ENCODE data around the gene IVD. TPM values are rescaled to one million over a fixed set of nuclear protein-coding genes. Genes with fewer than 3 reads are reported as not detected.

Gene IVD
- polyA plus RNA-seq, 1 donor from 2014 or later: 28.6 TPM

- H3K36me3 ChIP-seq (ENCODE audit: insufficient read depth, low read length): no peaks in the 10 kb centered on the region
- H3K79me2 ChIP-seq (replicated peaks; ENCODE audit: insufficient read depth, low read length): peaks cover 15% of the 10 kb centered on the region
- no peaks in the 10 kb centered on the region for H3K27me3 ChIP-seq (ENCODE audit: insufficient read depth, low read depth, low read length)
- H3K4me2 ChIP-seq (ENCODE audit: low read length): no peak overlapping the region
- H4K20me1 ChIP-seq (ENCODE audit: insufficient read depth): no peaks in the 10 kb centered on the region
- H3K9me3 ChIP-seq (ENCODE audit: low read length): no peaks in the 10 kb centered on the region
- no peak overlapping the region for H3K9ac ChIP-seq (ENCODE audit: low read length)
- H3K9me2 ChIP-seq (ENCODE audit: insufficient read depth, low read length): no peaks in the 10 kb centered on the region
- H3K27ac ChIP-seq (ENCODE audit: low read length): no peak overlapping the region
- H3K4me3 ChIP-seq (ENCODE audit: low read length): no peak overlapping the region
- TF ChIP-seq EP300 (conservative IDR thresholded peaks at IDR 0.05; ENCODE audit: poor library complexity, severe bottlenecking) (no peak), TAF1 (IDR thresholded peaks at IDR 0.05; ENCODE audit: low read depth) (no peak), REST (IDR thresholded peaks at IDR 0.05; ENCODE audit: borderline replicate concordance) (no peak), SMC3 (conservative IDR thresholded peaks at IDR 0.05; ENCODE audit: poor library complexity) (no peak), CTCF (IDR thresholded peaks at IDR 0.05; ENCODE audit: poor library complexity, severe bottlenecking) (no peak), MXI1 (conservative IDR thresholded peaks at IDR 0.05; ENCODE audit: poor library complexity, severe bottlenecking) (no peak), POLR2AphosphoS5 (IDR thresholded peaks at IDR 0.05) (no peak), EZH2 (IDR thresholded peaks at IDR 0.05; ENCODE audit: borderline replicate concordance, insufficient read depth, low read length, poor library complexity, severe bottlenecking) (no peak), RAD21 (conservative IDR thresholded peaks at IDR 0.05) (no peak)
- no peak overlapping the region for H2AFZ ChIP-seq (ENCODE audit: low read depth, low read length)
- no peaks in the 10 kb centered on the region for H3F3A ChIP-seq (ENCODE audit: insufficient read depth, low read length, poor library complexity, severe bottlenecking)
These were observed 25.0 kb upstream of the IVD start for GRCh38 chr15:40380636-40381035.

GRCh38 chr15:40381818-40382529 lies 23.6 kb upstream of the IVD start:
- Histone ChIP-seq H3K27me3 (ENCODE audit: insufficient read depth, low read depth, low read length) (no peaks in the 10 kb centered on the region), H2AFZ (ENCODE audit: low read depth, low read length) (peak overlapping the region; percentile 93), H3K79me2 (replicated peaks; ENCODE audit: insufficient read depth, low read length) (peaks cover 15% of the 10 kb centered on the region), H3K9ac (ENCODE audit: low read length) (no peak overlapping the region), H3K4me3 (ENCODE audit: low read length) (no peak overlapping the region), H3K9me3 (ENCODE audit: low read length) (no peaks in the 10 kb centered on the region), H4K20me1 (ENCODE audit: insufficient read depth) (no peaks in the 10 kb centered on the region), H3K36me3 (ENCODE audit: insufficient read depth, low read length) (no peaks in the 10 kb centered on the region), H3K4me2 (ENCODE audit: low read length) (no peak overlapping the region), H3F3A (ENCODE audit: insufficient read depth, low read length, poor library complexity, severe bottlenecking) (no peaks in the 10 kb centered on the region), H3K9me2 (ENCODE audit: insufficient read depth, low read length) (no peaks in the 10 kb centered on the region), H3K27ac (ENCODE audit: low read length) (no peak overlapping the region)
- TF ChIP-seq TAF1 (IDR thresholded peaks at IDR 0.05; ENCODE audit: low read depth): no peak
- no peak for TF ChIP-seq EZH2 (IDR thresholded peaks at IDR 0.05; ENCODE audit: borderline replicate concordance, insufficient read depth, low read length, poor library complexity, severe bottlenecking)
- TF ChIP-seq MXI1 (conservative IDR thresholded peaks at IDR 0.05; ENCODE audit: poor library complexity, severe bottlenecking): no peak
- no peak for TF ChIP-seq RAD21 (conservative IDR thresholded peaks at IDR 0.05)
- TF ChIP-seq CTCF (IDR thresholded peaks at IDR 0.05; ENCODE audit: poor library complexity, severe bottlenecking): no peak
- TF ChIP-seq POLR2AphosphoS5 (IDR thresholded peaks at IDR 0.05): no peak

Measured in neural cell (in vitro differentiated cells).